Erythroblast (primary cell): Measurements from ENCODE around the gene GPR55.

Source experiments
- DNase-seq, 2 experiments: peaks; one replicate each; lab custom pipeline; 2025; lab: John Stamatoyannopoulos, UW
- GATA1 ChIP-seq: IDR thresholded peaks from 2 replicates; pipeline ENCODE4 v1.6.1; 2011; ENCODE audit warnings: low read depth, mild to moderate bottlenecking, control low read depth, low read length, moderate library complexity
- POLR2A ChIP-seq: IDR thresholded peaks from 2 replicates; pipeline ENCODE4 v1.6.1; 2011; ENCODE audit warnings: mild to moderate bottlenecking, low read length

GPR55 gene

DNA sequence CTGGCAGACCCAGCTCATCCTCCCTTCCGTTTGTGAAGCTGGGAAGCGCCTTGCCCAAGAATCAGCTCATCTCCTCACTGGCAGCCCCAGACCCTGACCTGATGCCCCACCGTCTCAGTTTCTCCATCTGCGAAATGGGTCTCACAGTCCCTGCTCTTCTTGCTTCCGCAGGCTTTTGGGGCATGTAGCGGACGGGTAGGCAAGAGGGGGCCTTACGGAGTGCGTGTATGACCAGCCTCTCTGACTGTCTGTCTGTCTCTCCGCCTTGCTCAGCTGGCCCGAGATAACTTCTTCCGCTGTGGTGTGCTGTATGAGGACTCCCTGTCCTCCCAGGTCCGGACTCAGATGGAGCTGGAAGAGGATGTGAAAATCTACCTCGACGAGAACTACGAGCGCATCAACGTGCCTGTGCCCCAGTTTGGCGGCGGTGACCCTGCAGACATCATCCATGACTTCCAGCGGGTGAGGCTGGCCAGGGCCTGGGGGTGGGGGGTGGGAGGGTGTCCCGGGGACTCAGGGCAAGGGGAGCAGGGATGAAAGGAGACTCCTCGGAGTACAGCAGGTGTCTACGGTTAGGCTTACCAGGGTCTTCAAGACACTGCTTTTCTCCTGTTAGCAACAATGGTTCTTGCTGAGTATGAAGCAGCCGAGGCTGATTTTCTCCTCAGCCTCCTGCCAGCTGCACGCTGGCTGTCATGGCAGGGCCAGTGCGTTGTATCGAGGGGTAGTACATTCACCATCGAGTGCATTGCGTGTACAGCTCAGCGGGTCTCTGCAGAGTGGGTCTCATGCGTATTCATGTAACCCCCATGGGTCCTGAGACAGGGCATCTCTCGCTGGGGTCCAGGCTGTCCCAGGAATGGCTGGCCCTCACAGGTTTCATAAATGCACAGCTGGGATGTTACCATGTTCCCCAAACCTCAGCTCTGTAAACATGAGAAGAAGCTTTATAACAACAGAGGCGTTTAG, 49.4 kb downstream of the GPR55 start:
- TF ChIP-seq POLR2A (no peak), GATA1 (no peak)
- DNase-seq: no peak

DNA sequence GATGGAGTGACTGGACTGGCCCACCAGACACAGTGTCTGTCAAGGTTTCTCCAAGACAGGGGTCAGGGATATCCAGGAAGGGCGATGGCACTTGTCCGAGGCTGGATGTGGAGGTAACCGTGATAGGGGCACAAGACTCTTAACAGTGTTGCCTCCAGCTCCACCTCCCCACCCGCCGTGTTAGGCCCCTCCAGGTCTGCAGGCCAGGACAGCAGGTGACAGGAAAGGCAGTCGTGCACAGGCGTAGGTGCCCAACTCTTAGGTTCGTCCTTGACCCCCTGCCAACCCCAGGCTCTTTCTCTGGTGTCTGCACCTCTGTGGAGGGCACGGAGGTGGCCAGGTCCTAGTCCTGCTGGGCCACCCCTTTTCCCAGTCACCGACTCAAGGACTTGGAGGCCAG, 50.2 kb downstream of the GPR55 start:
- TF ChIP-seq GATA1: no peak
- TF ChIP-seq POLR2A: no peak
- DNase-seq: no peak

DNA sequence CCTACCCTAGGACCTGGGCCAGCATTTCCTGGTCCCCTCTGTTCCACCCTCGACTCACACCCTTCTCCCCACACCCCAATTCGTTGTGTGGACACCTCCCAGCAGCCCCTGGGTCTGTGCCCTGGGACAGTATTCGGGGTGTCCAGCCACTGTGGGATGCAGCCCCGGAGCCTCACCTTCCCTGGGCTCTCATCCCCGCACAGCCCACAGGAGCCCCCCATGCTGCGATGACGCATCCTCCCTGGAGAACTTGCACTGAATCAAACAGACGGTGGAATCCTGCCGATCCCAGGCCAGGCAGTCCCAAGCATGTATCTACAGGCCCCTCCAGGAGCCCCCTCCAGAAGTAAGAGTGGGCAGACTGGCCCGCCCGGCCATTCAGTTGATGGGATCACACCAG, 50.6 kb downstream of the GPR55 start:
- DNase-seq: no peak

DNA sequence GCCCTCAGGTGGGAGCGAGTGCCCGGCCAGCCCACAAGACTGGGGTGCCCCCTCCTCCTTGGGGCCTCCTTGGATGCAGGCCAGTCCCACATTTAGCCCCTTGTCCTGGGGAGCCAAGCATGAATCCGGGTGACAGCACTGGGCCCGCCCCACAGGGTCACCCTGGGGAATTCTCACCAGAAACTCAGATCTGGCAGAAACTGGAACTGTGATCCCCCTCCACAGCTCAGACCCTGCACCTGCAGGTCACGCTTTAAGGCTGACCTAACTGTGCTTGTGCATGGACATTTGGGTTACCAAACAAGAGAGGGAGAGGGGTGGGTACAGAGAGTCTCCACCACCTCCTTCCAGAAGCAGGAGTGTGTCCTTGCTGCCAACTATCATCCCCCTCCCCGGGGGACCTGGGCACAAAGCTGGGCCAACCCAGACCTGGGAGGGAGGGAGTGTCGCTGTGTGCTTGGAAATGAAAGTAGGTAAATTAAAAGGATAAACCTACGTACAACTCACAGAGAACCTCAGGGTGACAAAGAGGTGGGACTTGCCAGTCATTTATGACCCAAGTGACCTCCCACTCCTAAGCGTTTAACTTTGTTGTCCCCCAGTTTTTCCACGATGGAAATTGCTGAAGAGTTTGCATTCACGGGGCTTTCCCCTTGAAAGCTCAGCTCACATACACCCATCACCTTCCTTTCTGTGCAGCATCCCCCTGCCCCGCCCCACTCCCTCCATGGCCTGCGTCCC, 51.2 kb downstream of the GPR55 start:
- no peak for TF ChIP-seq POLR2A
- TF ChIP-seq GATA1: no peak
- DNase-seq: no peak

More for the DNA sequence above, 50.6 kb downstream of the GPR55 start:
- TF ChIP-seq POLR2A (no peak), GATA1 (no peak)

DNA sequence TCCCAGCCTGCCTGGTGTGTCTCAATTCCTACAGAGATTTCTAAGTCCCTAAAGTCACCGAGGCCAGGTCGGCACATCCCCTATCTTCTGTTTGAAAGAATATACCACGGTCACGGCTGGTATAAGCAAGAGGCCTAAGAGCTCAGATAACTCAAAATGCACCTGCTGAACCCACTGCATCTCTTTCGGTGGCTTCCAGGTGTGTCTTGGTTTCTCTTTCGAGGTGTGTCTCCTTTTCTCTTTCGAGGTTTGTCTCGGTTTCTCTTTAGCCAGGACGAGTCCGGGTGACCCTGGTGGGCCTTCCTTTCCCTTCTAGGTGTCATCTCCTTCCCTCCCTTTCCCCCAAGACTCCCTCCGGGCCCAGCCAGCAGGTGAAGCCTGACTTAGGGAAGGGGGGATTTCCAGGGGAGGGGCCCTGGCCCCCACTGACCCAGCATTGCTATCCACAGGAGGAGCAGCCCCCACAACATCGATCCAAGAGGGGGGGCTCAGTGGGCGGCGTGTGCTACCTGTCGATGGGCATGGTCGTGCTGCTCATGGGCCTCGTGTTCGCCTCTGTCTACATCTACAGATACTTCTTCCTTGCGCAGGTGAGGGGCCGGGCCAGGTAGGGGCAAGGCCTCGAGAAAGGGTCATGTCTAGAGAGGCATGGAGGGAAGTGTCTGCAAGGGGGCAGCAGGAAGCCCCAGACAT, 51.9 kb downstream of the GPR55 start:
- TF ChIP-seq GATA1 (no peak), POLR2A (no peak)
- no peak for DNase-seq

DNA sequence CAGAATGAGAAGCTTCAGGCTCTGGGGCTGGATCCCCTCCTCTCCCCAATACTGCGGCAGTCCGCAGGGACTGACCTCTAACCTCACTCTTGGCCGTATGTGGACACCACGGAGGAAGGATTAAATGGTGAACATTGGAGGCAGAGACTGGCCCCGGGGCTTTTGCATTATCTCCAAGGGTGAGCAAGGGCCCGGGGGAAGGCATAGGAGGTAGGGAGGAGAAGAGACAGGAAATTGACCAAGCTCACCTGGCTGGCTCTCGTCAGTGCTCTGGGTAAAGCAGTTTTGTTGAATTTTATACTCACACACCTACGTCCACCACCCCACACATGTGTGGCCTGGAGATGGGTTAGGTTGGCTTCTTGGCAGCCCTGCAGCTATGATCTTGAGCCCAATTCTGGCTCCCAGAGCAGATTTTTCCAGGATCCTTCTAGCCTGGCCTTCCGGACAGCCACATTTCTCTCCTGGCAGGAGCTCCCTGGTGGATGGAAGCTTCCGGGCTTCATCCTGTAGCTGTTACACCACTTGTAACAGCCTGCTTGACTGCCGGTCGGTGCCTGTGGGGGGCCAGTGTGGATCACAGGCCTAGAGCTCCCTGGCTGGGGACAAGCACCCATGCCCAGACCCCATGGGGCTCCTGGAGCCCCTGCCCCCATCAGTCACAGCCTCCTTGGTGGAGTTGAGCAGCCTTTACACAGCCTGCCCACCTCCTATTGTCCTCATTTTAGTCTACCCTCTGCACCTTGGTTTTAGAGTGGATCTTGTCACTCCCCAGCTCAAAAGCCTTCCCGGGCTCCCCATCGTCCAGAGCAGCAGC, 52.7 kb downstream of the GPR55 start:
- no peak for DNase-seq

DNA sequence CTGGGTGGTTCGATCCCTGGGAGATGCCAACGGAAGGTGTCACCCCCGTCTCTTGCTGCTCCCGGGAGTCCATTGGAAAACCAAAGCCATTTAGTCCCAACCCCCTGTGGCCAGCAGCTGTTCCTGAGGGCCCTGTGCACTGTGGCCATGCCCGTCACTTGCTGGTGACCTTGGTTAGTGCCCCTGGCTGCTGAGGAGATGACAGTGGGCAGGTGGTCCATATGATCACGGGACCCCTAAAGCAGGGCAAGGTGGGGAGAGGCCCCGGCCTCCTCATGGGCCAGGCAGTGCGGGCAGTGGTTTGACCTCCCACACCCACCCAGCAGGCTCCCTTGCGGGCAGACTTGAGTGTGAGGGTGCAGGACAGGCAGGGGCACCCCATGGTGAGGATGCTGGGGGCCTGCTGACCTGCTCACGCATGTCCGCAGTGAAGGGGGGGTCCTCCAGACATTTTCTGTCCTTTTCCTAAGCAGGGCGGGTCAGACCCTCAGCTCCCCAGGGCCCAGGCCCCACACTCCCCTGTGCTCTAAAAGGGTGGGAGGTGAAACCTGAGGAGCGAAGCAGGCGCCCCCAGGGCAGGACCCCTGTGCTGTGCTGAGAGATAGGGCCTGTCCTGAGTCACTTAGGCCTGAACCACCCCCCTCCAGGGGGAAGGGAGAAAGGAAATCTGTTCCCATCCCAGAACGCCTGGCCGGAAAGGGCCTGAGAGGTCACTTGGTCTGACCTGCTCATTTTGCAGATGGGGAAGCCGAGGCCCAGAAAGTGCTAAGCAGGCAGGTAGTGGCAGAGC, 53.5 kb downstream of the GPR55 start:
- TF ChIP-seq GATA1: no peak
- no peak for TF ChIP-seq POLR2A
- DNase-seq: no peak

More for the DNA sequence above, 52.7 kb downstream of the GPR55 start:
- TF ChIP-seq GATA1: no peak

DNA sequence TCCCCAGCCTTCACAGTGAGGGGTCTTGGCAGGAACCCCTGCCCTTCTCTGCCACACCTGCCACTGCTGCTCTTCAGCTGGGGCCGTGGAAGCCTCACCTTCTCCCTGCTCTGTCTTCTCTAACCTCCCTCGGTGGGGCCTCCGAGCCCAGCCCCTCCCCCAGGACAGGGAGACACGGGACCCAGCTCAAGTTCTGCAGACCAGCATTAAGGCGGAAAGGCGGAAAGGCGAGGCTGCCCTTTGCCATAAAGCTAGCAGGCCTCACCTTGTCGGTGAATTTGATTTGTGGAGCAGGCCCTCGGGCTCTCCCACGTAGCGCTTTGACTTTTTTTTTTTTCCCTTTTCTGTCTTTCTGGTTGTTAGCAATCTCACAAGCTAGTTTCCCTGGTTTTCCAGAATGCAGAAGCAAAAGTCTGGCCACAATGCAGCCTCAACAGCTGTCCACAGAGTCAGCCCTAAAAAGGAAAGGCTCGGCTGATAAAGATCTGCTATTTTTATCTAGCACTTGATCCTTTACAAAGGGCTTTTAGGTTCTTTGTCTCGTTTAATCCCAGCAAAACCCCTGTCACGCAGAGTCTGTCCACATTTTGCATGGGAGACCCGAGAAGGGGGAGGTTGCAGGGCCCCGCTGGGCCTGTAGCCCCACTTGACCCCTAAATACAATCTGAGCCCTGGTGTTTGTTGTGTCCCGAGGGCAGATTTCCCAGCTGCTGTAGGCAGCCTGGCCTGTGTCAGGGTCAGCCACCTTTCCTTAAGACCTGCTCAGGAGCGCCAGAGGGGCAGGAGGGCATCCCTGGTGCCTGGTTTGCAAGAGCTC, 54.3 kb downstream of the GPR55 start:
- DNase-seq: no peak
- TF ChIP-seq POLR2A (no peak), GATA1 (no peak)

DNA sequence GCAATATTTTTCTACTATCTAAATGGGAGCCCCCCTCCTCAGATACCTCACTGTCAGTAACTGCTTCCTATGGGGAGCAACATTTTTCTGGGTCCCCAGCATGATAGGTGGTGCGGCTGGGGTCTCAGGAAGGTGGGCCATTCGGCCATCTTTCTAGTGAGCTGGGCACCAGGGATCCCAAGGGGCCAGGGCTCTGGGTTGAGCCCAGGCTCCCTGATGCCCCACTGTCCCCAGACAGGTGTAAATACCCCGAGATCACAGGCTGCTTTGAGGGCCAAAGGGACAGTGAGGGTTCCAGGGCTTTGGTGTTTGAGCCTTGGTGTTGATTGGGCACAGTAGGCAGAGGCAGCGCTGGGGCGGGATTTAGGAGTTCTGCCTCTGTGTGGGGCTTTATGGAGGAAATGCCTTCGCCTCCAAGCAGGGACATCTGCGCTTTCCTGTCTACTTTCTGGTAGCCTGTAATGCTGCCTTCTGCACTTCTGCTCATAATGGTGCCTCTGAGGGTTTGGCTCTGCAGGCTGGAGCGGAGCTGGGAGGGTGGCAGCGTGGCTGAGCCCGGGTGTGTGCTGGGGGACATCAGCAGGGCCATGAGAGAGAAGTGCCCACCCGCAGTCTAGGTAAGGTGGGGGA, 55.0 kb downstream of the GPR55 start:
- DNase-seq: no peak
- TF ChIP-seq GATA1 (no peak), POLR2A (no peak)

DNA sequence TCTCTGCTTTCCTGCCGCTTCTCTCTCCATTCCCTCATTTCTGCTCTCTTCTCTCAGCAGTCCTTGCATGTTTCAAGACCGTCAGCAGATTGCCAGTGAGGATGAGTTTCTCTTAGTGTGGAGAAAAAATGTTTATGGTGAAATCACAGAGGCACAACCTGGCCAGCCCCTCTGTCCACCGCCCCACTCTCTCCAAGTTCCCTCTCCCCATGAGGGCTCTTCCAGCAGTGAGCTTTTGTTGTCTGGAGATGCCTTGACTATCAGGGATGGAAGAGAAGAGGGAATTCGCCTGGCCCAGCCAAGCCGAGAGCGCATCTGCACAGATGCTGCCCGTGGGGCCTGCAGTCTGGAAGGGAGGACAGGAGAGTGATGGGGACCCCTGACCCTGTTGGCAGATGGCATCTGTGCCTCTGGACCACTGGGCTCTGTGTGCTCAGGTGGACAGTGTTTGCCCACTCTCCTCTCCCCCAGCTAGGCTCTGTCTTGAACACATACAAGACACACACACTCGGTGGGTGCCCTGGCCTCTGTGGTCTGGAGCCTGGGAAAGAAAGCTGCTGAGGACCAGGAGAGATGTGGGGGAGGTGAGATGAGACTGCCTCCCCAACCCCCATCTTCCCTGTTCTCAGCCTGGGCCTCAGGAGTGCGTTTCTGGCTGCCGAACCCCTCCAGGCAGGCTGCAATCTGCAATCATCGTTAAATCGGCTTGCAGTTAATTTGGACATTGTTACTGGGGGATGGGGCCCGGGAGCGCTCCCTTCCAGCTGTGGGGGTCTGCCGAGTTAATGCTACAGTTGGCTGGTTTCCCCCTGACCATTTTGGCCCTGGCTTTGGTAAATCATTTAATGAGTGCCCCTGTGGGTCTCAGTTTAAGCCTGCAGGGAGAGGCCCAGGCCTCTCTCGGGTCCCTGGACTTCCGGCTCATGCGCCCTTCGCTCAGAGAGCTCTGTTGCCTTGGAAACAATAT, 55.8 kb downstream of the GPR55 start:
- TF ChIP-seq POLR2A (no peak), GATA1 (no peak)
- no peak for DNase-seq
